Upper lobe of right lung (tissue), 1 donor: ENCODE measurements around the gene RNF213. TPM values are rescaled to one million over a fixed set of nuclear protein-coding genes. Genes with fewer than 3 reads are reported as not detected.

Experiments
- ATAC-seq: fragments of 200-7000 bp; cut with Tn5 transposase; one replicate; pipeline ENCODE4 v1.9.1; 2020; ENCODE audit warnings: mild to moderate bottlenecking, moderate library complexity
- DNase-seq: peaks from one replicate; pipeline ENCODE4 v3.0.0-alpha.2; 2020
- H3K27ac ChIP-seq: fragments of 200-600 bp; one replicate; pipeline ENCODE4 v1.8.0; 2022
- H3K27me3 ChIP-seq: fragments of 200-600 bp; one replicate; pipeline ENCODE4 v1.8.0; 2022; ENCODE audit warnings: mild to moderate bottlenecking
- H3K36me3 ChIP-seq: fragments of 200-600 bp; one replicate; pipeline ENCODE4 v1.8.0; 2022
- H3K4me1 ChIP-seq: fragments of 200-600 bp; one replicate; pipeline ENCODE4 v1.8.0; 2022
- H3K4me3 ChIP-seq: fragments of 200-600 bp; one replicate; pipeline ENCODE4 v1.8.0; 2022; ENCODE audit warnings: mild to moderate bottlenecking
- H3K9me3 ChIP-seq: fragments of 200-600 bp; one replicate; pipeline ENCODE4 v1.8.0; 2022
- intact Hi-C: fragments of 100-400 bp; cut with DNase I; formaldehyde crosslinking; loops from one replicate; pipeline ENCODE4 v1.11.0; 2022
- total RNA-seq: library from RNA; stranded (reverse); fragmentation: NEBNext Ultra II Directional; extraction: Animal tissue kit (Norgen Biotek cat#: 25700); gene quantifications from one replicate; pipeline ENCODE4 v1.2.1, GENCODE V29; 2021
- TF ChIP-seq, protein P1 (sequence below): fragments of 200-600 bp; IDR thresholded peaks from one replicate; pipeline ENCODE4 v1.8.0; 2022; ENCODE audit warnings: antibody characterized with exemption
- donor health status: DM: no; HTN: yes; CAD: no; lungs with severe emphysema.

The RNF213 gene
- total RNA-seq, 1 donor from 2014 or later, result 236 TPM

DNA sequence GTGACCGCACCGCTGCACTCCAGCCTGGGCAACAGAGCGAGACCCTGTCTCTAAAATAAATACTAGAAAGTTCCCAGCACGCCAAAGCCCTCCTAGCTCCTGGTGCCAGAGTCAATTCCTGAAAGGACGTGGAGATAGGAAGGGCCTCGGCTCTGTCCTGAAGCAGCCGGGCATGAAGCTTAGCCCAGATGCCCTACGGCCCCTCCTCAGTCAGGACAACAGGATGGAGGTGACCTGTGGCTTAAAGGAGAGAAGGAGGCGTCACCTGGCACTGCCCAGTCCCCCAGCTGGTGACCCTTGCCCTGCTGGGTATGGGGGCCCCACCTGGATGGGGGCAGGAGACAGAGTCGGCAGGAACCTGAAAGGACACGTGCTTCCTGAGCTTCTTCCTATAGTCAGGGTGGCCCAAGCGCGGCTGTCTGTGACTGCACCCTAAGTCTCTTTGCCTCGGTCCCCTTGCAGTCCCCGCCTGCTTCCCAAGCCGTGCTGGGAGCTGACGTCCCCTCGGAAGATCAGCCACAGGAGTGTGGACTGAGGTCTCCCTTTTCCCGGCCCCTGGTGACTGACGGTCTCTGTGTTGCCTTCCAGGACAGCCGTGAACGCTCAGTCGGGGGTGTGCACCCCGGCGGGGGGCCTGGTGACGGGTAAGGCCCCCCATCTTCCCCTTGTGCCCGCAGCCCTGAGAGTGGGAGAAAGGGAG is 14.9 kb upstream of the RNF213 start:
- no peaks in the 10 kb centered on the region for H3K27me3 ChIP-seq
- intact Hi-C loops, result no loop called here
- TF ChIP-seq, protein P1, sequence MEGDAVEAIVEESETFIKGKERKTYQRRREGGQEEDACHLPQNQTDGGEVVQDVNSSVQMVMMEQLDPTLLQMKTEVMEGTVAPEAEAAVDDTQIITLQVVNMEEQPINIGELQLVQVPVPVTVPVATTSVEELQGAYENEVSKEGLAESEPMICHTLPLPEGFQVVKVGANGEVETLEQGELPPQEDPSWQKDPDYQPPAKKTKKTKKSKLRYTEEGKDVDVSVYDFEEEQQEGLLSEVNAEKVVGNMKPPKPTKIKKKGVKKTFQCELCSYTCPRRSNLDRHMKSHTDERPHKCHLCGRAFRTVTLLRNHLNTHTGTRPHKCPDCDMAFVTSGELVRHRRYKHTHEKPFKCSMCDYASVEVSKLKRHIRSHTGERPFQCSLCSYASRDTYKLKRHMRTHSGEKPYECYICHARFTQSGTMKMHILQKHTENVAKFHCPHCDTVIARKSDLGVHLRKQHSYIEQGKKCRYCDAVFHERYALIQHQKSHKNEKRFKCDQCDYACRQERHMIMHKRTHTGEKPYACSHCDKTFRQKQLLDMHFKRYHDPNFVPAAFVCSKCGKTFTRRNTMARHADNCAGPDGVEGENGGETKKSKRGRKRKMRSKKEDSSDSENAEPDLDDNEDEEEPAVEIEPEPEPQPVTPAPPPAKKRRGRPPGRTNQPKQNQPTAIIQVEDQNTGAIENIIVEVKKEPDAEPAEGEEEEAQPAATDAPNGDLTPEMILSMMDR, result no peak
- DNase-seq (no peak), ATAC-seq (no peak)
- no peak overlapping the region for H3K4me3 ChIP-seq
- H3K4me1 ChIP-seq, result no peaks in the 10 kb centered on the region
- H3K27ac ChIP-seq, result no peak overlapping the region
- H3K36me3 ChIP-seq, result peaks cover 64% of the 10 kb centered on the region
- no peaks in the 10 kb centered on the region for H3K9me3 ChIP-seq

DNA sequence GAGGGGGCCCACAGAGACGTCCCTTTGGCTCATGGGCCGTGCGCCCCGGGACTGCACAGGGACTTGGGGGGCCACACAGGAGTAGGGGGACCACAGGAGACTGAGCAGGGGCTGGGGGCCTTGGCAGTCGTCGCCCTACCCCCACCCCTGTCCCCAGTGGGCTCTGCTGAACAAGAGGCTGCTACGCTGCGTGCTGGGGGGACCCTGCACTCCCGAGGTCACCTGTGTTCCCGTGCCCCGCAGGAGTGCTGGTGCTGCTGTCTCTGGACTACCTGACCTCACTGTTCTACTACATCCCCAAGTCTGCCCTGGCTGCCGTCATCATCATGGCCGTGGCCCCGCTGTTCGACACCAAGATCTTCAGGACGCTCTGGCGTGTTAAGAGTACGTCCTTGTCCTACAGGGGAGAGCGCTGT is 14.4 kb upstream of the RNF213 start:
- peaks cover 60% of the 10 kb centered on the region for H3K36me3 ChIP-seq
- DNase-seq (no peak), ATAC-seq (no peak)
- intact Hi-C loops, result no loop called here
- no peaks in the 10 kb centered on the region for H3K9me3 ChIP-seq
- TF ChIP-seq, protein P1, result no peak
- H3K27me3 ChIP-seq, result no peaks in the 10 kb centered on the region
- H3K4me3 ChIP-seq, result no peak overlapping the region
- H3K27ac ChIP-seq, result no peak overlapping the region
- no peaks in the 10 kb centered on the region for H3K4me1 ChIP-seq

DNA sequence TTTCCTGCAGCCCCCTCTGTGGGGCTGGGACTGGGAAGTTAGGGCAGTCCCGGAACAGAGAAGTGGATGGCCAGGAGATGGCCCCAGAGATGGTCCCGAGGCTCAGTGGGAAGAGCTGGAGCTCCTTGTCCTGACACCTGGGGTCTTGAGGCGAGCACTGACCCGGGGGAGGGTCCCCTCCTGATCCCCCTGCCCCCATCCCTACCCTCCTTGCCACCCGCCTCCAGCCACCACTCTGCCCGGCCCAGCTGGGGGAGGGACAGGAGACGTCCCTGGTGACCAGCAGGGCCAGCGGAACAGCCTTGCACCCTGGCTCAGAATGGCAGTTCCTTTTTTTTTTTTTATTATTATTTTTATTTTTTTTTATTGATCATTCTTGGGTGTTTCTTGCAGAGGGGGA is 13.9 kb upstream of the RNF213 start:
- H3K27ac ChIP-seq, result no peak overlapping the region
- DNase-seq (no peak), ATAC-seq (no peak)
- no peaks in the 10 kb centered on the region for H3K9me3 ChIP-seq
- peaks cover 56% of the 10 kb centered on the region for H3K36me3 ChIP-seq
- intact Hi-C loops, result no loop called here
- H3K27me3 ChIP-seq, result no peaks in the 10 kb centered on the region
- TF ChIP-seq, protein P1, result no peak
- no peak overlapping the region for H3K4me3 ChIP-seq
- no peaks in the 10 kb centered on the region for H3K4me1 ChIP-seq

DNA sequence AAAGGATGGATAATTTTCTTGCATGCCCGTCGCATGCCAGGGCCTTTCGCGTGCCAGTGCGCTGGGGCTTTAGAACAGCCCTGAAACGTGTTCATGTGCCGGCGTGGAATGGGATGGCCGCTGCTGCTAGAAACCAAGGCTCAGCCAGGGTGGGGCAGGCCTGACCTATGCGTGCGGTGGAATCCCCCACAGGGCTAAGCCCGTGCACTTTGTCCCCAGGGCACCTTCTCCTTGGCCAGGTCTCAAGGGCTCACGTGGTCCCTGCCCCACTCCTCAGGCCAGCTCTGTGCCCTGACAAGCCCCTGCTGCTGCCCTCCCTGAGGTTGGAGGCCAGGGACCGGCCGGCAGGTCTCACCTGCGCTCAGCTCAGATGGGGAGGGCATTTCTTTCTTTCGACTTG is 13.1 kb upstream of the RNF213 start:
- H3K9me3 ChIP-seq, result no peaks in the 10 kb centered on the region
- DNase-seq (no peak), ATAC-seq (no peak)
- H3K4me1 ChIP-seq, result no peaks in the 10 kb centered on the region
- H3K27me3 ChIP-seq, result no peaks in the 10 kb centered on the region
- intact Hi-C loops, result no loop called here
- H3K27ac ChIP-seq, result no peak overlapping the region
- H3K36me3 ChIP-seq, result peaks cover 49% of the 10 kb centered on the region
- TF ChIP-seq, protein P1, result no peak
- no peak overlapping the region for H3K4me3 ChIP-seq

DNA sequence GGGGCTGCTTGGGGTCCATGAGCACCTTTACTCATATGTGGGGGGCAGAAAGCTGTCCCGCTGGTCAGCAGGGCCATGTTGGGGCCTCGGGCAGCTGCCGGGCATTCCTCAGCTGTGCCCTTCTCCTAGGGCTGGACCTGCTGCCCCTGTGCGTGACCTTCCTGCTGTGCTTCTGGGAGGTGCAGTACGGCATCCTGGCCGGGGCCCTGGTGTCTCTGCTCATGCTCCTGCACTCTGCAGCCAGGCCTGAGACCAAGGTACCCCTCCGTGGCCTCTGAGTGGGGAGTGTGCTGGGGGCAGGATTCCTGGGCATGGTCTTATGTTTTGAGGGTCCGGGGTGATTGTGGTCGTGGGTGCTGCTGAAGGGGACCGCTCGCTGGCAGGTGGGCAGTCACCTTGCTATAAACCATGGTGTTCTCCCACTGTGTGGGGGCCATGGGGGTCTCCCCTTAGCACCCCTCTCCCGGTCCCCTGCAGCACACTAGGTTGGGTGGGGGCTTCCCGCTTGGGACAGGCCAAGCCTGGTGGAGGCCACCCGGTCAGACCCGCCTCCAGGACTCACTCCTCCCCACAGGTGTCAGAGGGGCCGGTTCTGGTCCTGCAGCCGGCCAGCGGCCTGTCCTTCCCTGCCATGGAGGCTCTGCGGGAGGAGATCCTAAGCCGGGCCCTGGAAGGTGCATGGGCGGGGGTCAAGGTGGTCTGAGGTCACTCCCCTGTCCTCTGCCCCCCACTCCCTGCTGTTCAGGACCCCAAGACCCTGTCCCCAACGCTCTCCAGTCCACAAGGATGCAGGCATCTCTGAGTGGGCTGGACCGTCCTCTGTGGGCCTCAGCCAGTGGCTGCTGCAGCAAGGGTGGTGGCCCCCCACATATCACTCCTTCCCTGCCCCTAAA is 12.4 kb upstream of the RNF213 start:
- TF ChIP-seq, protein P1, result no peak
- ATAC-seq, result no peak
- Histone ChIP-seq H3K4me1 (no peaks in the 10 kb centered on the region), H3K9me3 (no peaks in the 10 kb centered on the region), H3K27ac (no peak overlapping the region), H3K4me3 (no peak overlapping the region), H3K27me3 (no peaks in the 10 kb centered on the region), H3K36me3 (peaks cover 48% of the 10 kb centered on the region)
- DNase-seq, result no peak
- intact Hi-C loops, result no loop called here
